ENCODE measurements around the gene FNIP2.

FNIP2 gene

DNA sequence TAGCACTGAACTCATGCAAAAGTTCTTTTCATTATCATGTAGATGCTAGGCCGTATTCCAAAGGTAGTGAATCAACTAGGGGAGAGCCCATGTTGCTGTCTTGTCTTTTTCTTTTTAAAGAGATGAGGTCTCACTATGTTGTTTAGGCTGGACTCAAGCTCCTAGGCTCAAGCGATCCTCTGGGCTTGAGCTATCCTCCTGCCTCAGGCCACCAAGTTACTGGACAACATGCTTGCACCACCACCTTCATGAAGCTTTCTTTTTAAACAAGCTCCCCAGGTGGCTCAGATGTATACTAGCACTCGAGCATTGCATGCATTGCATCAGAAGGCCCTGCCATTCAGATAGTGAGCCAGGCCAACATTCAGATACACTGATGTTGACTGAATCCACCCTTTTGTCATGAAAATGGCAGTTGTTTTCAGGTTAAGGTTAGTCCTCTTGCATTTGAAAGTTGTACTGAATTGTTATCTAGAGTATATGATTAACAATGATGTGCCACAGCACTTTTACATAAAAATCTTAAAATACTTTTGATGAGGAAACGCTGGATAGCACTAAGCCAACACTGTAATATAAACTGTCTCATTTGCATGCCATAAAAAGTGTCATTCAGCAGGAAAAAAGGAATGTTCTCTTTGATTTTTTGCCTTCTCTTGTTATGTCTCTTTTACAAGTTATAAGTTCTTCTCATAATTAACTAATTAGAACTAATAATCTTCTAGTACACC lies 76.7 kb downstream of the FNIP2 start:
- DNase-seq: no peak

DNA sequence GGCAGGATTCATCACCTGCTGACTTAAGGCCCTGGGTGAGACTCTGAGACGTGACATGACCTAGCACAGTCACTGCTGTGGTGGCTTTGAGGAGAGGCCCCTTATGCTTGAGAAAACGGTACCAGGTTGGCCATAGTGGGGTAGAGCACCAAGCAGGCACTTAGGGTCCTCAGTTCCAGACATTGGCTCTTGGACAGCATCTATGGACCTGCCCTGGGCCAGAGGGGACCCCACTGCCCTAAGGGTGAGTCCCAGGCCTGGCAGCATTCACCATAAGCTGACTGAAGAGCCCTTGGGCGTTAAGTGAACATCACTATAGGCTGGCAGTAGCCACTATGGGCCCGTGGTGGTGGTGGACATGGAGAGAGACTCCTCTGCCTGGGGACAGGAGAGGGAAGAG lies 78.7 kb downstream of the FNIP2 start:
- DNase-seq: no peak

DNA sequence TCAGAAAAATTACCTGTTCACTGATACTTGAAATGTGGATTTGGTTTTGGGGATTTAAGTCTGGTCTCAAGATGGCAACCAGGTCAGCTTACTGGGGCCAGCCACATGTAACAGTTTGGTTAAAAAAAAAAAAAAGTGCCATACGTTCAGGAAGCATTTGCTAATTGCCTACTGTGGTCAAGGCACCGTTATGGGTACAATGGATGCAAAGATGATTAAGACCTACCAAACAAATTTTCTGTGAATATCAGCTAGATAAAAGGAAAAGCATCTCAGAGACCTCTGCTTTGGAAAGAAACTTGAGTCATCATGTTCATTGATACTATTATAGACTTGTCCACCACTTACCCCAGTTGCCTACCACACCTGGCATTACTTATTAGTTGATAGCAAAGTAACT lies 80.9 kb downstream of the FNIP2 start:
- no peak for DNase-seq

DNA sequence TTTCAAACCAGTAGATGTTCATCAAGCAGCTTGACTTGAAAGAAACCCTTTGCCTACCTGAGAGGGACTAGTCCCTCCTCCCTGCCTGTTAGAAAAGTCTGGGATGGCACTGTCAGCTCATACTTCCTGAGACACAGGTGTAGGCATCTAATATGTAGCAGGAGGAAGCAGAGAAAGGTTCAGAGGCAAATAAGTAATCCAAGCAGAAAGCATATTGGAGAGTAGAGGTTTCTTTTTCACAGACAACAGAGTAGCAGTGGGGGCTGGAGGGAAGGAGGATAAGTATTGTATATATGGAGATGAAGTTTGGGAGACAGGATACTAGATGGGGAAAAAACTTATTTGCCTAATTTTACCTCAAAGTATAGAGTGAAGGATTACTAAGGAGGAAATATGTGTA lies 81.5 kb downstream of the FNIP2 start:
- DNase-seq: no peak

DNA sequence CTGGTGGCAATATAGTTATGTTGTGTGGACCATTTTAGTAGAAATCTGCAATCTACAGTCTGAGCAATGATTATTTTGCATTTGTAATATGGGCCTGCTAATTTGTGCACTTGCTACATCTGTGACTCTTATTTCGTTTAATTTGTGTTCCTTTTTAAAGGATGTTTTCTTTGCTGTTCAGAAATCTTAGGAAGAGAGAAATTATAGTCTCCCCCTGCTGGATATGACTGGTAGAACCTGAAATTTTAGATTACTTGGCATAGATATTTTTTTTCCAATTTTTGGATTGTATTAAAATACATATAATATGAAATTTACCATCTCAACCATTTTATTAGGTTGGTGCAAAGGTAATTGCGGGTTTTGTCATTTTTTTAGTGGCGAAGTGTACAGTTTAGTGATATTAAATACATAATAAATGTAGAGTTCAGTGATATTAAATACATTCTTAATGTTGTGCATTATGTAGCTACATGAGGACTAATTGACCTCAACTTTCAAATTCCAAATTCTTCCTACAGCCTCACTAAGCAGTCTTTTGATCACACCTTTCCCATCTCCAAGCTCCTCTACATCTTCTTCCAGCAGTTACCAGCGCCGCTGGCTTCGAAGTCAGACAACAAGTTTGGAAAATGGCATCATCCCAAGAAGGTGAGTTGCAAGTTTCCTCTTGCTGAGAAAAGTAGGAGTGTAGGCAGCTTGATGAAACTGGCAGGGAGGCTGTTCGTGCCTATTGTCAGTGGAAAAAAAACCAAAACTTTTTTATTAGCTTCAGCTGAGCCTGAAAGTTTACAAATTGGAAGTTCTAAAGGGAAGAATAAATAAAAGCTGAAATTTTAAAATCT lies 82.2 kb downstream of the FNIP2 start:
- no peak for DNase-seq

DNA sequence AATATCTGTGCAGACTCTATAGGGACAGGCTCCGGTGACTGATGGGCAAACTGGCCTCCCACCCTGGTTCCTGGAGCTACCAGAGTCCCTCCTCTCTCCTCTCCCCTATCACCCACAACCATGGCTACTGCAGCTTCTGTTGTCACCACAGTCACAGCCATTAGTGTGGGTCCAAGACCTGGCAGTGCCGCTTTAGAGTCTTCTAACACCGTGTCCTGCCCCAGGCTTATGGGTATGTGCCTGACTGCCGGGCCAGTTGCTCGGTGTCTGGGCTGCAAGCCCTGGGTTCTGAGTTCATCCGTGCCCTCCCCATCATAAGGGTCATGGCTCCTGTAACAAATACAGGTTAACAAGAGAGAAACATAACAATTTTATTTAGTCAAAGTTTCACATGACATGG lies 85.4 kb downstream of the FNIP2 start:
- no peak for DNase-seq

DNA sequence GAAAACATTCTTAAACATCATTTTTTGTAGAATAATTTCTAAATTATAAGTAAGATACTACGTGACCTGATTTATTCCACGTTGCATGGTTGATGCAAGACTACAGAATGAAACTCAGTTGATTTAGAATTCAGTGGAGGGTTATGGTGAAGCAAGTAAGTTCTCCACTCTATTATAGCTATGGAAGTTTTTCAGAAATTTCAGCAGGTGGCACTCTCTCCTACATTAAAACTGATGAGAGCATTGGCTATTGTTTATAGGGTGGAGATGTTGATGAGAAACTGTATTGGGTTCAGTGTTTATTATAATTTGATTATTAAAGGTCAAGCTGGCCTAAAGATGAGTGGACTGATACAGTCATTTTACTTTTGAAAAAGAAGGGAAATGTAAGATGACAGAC lies 88.0 kb downstream of the FNIP2 start:
- peak; percentile 56 for DNase-seq

DNA sequence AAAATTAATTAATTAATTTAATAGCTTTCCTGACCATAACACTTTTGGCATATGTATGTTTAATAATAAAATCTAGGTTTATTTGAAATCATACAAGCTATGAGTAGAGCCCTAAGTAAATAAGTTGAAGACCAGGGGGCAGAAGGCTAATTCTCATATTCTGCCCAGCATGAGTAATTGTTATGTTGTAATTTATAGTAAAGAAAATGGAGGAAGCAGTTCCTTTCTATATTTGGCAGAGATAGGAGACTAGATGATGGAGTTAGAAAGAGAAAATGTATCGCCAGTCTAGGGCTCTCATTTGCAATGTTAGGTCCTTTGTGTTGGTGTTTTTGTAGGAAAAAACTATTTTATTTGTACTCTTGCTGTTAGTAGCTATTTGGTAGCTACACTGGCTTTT lies 89.1 kb downstream of the FNIP2 start:
- no peak for DNase-seq

DNA sequence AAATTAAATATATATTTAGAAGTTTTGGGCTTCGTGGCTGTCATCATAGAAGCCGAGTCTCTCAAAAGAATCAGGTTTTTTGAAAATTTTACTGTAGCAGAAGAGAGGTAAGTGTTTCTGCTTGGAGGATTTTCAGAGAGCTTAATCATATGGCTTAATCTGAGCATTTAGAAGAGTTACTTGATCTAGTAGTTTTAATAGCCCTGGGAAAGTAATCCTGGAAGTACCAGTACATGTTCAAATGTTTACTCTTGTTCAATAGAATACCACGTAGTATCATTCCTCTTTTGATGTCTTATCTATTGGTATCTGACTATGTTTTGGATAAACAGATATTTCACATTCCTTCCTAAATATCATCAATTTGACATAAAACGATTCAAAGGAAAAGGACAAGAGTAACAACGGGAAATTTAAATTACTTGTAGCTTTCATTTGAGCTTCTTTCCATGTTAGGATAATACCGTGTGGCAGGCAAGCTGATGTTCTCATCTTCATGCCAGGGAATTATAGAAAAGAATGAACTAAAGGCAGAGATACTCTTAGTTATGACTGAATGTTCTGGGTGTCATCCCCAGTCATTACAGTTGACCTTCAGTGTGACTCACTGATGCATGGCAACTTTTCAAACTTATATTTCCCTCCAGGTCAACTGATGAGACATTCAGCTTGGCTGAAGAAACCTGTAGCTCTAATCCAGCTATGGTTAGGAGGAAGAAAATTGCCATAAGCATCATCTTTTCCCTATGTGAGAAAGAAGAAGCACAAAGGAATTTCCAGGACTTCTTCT lies 89.8 kb downstream of the FNIP2 start:
- no peak for DNase-seq

DNA sequence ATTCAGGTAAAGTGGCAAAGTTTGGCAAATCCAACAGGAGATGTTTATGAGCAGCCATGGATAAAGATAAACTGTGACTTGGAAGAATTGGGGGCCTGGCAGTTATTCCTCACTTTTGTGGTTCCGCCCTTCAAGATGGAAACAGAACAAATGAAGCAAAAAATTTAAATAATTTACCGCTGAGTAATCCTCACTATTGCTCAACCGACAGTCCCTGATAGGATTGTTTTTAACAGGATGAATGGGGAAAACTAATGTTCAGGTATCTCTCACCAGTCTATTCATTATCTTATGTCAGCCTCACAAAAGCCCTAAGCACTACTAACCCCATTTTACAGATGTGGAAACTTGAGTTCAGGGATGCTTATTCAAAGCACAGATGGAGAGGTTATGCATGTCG lies 90.8 kb downstream of the FNIP2 start:
- no peak for DNase-seq

DNA sequence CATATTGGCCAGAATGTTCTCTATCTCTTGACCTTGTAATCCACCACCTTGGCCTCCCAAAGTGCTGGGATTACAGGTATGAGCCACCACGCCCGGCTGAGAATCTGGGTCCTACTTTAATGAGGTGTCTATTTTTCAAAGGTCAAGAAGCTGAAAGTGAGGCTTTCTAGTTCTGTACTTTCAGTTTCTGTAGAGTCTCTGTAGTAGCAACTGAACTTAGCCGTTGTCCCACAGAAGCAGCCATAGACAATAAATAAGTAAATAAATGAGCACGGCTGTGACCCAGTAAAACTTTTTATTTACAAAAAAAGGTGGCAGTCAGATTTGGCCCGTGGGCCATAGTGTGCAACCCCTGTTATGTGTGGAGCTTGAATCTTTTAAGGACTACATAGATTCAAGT lies 92.0 kb downstream of the FNIP2 start:
- DNase-seq: no peak

DNA sequence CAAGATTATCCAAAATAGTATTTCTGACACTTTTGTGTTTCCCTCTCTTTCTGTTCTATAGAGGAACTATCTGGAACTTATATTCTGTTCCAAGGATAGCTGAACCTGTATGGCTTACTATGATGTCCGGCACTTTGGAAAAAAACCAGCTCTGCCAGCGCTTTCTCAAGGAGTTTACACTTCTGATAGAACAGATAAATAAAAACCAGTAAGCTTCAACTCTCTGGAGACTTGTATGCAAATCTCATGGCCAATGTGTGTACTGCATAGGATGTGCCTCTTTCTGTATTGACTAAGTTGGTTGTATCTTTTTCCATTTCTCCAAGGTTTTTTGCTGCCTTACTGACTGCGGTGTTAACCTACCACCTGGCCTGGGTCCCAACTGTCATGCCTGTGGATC lies 92.5 kb downstream of the FNIP2 start:
- no peak for DNase-seq

DNA sequence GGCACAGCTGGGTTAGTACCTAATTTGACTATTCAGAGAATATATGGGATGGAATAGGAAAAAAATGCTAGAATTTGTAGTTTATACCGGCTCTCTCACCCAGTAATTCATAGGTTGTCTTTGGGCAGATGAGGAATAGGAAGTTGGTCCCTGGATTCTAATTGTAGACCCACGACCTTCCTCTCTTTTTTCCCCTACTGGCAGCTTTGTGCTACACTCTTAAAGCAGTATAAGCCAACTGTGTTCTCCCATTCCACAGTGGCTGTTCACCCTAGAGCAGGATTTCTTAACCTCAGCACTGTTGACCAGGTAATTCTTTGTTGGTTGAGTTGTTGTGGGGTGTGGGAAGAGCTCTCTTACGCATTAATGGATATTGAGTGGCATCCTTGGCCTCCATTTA lies 92.9 kb downstream of the FNIP2 start:
- no peak for DNase-seq

DNA sequence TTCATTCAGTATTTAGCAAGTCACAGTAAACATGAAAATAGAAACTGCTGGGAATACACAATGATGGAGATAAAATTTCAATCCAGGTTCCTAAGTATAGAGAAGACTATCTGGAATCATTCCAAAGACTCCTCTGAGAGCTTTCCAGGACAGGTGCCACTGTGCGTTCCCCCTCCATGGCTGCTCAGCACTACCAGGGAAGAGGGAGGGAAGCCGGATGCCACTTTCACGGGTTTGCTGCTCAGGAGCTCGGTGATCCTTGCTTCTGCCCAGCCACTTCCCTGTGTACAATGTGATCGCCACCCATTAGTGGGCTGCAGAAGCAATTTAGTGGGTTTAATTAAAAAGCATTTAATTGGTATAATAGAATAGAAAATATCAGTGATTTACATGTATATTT lies 94.5 kb downstream of the FNIP2 start:
- peak; percentile 86 for DNase-seq

DNA sequence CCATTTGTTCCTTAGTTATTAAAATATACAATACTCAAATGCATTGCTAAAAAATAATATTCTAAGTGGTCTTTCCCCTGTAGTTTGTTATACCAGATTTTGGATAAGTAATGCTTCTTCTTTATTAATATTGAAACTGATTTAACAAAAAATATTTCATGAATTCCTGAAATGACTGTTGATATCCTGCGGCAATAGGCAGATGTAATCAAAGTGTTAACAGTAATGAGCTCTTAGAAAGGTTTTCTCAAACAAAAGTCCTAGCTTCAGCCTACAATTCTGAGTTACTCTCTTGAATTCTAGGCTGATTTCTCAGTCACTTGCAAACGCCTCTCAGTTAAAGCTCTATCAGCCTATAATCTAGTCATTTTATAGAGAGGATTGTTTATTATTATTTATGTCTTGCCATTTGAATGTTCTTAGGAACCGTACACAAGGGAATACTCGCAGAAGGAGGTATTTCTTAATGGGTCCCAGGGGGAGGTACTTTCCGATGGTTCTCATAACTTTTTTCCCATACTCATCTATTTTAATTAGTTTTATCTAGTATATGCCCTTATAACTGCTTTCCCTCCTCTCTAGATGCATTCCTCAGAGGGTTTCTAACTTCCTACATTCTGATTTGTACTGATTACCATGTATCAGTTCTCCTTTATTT lies 96.8 kb downstream of the FNIP2 start:
- DNase-seq: no peak

DNA sequence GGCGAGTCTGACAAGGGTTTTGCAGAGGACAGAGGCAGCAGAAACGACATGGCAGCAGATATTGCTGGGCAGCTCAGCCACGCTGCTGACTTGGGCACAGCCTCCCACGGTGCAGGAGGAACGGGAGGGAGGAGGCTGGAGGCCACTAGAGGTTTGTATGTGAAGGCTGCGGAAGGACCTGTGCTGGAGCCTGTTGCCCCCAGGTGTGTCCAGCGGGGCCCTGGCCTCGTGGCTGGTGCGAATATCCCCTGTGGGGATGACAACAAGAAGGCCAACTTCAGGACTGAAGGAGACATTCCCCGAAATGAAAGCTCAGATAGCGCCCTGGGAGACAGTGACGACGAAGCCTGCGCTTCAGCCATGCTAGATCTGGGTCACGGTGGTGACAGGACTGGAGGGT lies 100.2 kb downstream of the FNIP2 start:
- DNase-seq: no peak

DNA sequence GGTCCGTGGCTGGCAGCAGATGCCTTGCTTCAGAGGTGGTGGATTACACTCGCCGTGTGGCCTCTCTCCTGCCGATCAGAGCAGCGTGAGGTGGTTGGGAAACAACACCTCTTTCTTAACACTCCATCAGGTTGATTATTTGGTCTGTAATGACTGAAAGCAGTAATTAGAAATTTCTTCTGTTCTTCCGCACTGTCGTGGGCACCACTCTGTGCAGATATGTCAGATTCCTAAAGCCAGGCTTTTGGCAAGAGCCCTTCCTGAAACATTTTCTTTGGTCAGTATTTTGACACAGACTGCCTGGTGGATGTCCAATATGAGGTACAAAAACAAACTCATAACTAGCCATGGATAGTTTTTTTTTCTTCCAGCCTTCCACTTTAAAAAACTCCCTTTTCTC lies 100.9 kb downstream of the FNIP2 start:
- DNase-seq: no peak

DNA sequence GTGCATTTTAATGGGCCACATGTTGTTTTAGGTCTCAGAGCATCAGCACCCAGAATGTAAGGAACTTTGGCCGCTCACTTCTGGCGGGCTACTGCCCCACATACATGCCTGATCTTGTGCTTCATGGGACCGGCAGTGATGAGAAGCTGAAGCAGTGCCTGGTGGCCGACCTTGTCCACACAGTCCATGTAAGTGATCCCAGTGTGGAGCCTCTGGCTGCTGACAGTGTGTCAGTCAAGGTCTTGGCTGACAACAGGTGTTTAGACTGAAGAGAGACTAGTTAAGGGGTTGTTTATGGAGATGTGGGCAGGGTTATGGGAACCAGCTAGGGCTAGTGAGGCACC lies 101.4 kb downstream of the FNIP2 start:
- no peak for DNase-seq

DNA sequence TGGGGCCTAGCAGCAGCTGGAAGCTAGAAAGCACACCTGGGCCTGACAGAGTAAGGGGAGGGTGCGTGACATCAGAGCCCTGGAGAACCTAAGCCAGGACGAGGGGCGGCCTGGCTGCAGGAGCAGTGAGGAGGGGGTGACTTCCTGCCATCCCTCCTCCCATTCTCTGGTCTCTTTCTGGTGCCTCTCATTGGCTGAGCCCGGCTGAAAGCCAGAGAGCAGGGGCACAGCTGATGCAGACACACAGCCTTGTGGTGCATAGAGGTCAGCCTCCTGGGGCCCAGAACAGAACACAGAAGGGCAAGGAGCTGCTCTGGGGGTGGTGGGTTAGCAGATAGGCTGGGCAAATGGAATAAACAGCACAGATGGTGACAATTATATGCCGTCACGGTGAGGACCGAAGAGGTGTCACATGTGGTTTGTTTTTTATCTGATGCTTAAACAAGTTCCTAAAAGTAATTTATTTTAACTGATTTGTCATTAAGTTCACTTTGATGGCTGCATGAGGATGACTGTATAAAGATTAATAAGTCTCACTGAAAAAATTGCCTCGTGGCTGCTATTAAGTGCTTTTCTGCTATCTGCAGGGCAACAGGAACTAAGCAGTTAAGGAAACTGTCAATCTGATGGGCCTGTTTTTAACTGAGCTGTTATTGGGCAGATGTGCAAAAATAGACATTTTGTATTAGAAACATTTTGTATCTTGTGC lies 102.0 kb downstream of the FNIP2 start:
- DNase-seq: no peak

DNA sequence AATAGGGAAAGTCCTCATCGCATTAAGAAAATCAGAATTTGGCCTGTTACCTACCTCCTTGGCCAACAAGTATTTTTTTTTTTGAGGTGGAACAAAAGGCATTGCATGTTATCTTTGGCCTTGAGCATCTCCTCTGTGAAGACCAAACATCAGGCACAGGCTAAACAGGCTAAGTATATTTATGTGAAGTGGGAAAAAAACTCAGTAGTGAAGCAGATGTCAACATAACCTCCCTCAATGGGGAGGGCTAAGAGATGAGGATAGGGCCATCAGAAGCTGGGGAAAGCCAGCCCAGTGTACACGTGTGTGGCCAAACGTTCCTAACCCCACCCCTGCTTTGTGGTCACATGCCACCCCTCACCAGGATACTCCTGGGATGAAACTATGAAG lies 102.5 kb downstream of the FNIP2 start:
- DNase-seq: no peak

DNA sequence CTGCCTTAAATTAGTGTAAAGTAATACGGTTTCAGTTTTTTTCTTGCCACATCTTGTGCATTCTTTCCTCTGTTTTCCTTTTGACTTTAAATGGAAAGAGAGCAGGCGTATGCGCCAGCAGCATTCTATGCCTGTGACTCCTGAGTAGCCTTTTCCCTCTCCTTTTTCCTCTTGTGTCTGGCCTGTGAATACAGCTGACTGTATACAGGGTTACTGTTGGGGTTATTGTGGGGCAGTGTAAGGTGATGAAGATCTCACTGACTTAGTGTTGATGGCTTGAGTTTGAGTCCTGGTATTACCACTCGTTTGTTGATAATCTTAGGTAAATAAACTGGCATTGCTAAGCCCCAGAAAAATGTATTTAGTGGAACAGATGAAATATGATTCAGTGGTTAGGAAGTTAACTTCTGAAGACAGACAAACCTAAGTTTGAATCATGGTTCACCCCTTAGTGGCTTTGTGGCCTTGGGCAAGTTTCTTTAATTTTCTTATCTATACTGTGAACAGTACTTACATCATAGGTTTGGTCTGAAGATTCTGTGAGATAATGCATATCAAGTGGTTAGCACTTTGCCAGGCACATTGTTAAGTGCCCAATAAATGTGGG lies 105.1 kb downstream of the FNIP2 start:
- no peak for DNase-seq

DNA sequence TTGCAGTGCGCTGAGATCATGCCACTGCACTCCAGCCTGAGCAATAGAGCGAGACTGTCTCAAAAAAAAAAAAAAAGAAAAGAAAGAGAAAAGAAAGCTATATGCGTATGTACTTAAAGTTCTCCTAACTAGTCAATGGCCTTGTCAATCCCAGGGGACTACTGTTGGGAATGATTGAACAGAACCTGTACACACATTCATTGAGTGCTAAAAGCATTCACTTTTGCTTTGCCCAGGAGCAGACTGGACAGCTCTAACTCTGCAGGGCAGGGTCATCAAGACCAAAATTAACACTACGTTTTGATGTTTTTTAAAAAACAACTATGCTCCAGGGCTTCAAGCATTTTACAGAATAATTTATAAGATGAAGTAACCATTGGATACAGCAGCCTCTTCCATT lies 106.2 kb downstream of the FNIP2 start:
- no peak for DNase-seq
